KG1 (cell line): ENCODE data around the gene ADAP1.

Experiments
- DNase-seq: peaks from one replicate; lab custom pipeline; 2025; lab: John Stamatoyannopoulos, UW

The ADAP1 gene

GRCh38 chr7:922334-923107 is 32.0 kb downstream of the ADAP1 start:
- DNase-seq = no peak

DNA sequence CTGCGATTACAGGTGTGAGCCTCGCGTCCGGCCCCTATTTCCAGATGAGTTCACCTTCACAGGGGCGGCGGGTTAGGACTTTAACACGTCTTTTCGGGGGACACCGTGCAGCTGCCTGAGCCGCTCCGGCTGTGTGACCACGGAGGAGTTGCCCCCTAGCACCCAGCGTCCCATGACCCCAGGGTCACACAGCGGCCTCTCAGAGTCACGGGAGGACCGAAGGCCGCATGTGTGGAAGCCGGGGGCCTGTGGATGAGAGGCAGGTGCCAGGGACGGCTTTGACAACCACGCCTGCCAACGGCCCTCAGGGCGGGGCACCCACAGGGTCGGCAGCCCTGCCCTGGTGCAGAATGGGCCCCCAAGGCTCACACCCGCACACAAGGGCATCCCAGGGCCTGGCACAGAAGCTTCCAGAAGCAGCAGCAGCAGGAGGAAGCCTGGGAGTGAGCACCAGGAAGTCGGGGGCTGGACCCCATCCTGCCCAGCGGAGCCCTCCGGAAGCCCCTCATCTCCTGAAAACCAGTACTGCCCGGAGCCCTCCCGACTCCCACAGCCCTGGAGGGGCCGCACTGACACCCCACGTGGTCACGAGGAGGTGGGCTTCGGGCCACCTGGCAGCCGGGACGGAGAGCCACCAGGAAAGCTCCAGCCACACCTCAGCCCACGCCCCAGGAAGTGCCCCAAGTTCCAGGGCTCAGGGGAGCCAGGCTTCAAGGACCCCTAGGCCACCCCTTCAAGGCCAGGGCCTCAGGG is 32.7 kb downstream of the ADAP1 start:
- no peak for DNase-seq

DNA sequence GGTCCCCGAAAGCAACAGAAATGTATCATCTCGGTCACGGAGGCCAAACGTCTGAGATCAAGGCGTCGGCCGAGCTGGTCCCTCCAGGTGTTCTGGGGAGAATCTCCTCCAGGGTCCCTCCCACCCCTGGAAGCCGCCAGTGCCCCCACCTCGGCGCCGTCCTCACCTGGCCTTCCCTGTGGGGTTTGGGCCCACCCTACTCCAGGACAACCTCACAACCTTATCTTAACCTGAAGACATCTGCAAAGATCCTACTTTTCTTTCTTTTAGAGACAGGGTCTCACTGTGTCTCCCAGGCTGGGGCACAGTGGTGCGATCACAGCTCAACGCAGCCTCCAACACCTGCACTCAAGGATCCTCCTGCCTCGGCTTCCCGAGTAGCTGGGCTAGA is 33.4 kb downstream of the ADAP1 start:
- DNase-seq = no peak

- no peak for DNase-seq
These were observed 34.0 kb downstream of the ADAP1 start for GRCh38 chr7:920351-921070.

DNA sequence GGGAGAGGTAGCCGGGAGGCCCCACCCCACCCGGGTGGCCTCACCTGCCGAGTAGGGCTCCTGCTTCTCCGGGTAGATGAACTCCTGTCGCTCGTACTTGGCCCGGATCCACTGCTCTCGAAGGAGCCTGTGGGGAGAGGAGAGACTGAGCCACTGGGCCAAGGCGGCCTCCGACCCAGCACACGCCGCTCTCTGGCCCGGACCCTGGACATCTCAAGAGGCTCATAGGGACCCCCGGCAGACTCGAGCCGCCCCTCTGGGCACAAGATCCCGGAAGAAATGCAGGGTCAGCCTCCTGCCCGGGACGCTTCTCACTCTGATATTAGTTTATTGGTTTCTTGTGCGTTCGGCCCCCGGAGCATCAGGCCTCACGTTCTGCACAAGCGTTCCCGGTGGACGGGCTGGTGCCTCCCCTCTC is 34.5 kb downstream of the ADAP1 start:
- DNase-seq = no peak

DNA sequence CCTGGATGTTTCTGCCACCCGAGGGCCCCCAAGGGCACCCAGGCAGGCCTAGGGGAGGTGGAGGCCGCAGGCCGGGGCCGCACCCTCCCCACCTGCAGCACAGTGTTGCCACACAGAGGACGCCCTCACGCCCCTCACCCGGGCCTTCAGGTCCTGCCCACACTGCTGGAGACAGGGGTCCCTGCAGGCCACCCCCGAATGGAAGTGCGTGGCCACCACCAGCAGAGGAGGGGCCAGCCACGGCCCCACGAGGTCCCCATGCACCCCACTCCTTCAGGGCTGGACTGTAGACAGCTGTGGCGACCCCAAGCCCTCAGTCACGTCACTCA is 35.4 kb downstream of the ADAP1 start:
- no peak for DNase-seq

DNA sequence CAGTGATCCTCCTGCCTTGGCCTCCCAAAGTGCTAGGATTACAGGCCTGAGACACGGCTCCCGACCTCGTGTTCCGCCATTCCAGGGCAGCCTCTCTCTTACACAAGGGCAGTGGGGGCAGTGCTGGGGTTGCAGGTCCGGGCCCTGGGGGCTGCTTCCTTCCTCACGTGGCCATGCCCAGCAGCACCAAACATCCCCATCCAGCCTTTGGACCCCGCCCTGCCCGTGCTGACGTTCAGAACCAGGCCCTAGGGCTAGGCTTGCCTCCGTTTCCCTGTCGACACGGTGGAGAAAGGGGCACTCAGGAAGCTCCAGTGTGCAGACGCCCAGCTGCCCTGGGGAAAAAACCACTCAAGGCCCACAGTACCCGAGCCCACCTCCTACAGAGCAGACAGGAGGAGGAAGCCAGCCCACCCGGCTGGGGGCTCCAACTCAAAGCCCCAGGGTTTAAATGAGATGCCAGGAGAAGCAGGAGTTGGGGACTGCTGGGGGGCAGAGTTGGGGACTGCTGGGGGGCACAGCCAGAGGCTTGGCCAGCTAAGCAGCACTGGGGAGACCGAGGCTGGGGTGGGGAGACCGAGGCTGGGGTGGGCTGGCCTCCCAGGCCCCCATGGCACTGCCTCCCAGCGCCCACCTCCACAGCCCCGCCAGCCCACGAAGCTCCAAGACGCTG is 35.9 kb downstream of the ADAP1 start:
- DNase-seq = no peak

DNA sequence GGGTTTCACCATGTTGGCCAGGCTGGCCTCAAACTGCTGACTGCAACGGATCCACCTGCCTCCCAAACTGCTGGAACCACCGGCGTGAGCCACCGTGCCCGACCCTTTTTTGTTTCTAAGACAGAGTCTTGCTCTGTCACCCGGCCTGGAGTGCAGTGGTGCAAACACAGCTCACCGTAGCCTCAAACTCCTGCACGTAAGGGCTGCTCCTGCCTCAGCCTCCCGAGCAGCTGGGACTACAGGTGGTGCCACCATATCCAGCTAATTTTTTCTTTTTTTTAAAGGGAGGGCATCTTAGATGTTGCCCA is 36.4 kb downstream of the ADAP1 start:
- DNase-seq = no peak

DNA sequence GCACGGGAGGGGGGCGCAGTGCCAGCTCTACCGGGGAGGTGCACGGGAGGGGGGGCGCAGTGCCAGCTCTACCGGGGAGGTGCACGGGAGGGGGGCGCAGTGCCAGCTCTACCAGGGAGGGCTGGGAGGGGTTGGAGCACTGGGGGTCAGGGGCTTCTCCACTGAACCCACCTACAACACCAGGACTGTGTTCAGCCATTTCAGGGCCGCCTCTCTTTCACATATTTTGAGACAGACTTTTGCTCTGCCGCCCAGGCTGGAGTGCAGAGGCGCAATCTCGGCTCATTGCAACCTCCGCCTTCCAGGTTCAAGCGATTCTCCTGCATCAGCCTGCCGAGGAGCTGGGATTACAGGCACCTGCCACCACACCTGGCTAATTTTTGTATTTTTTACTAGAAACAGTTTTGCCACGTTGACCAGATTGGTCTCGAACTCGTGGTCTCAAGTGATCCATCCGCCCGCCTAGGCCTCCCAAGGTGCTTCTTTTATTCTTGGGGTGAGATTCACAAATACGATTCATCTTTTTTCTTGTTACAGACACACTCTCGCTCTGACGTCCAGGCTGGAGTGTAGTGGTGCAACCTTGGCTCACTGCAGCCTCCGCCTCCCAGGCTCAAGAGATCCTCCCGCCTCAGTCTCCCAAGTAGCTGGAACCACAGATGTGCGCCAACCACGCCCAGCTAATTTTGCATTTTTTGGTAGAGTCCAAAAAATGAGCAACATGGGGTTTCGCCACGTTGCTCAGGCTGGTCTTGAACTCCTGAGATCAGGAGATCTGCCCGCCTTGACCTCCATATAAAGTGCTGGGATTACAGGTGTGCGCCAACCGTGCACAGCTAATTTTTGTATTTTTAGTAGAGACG is 37.0 kb downstream of the ADAP1 start:
- no peak for DNase-seq

- no peak for DNase-seq
These were observed 38.1 kb downstream of the ADAP1 start for GRCh38 chr7:916291-916941.

DNA sequence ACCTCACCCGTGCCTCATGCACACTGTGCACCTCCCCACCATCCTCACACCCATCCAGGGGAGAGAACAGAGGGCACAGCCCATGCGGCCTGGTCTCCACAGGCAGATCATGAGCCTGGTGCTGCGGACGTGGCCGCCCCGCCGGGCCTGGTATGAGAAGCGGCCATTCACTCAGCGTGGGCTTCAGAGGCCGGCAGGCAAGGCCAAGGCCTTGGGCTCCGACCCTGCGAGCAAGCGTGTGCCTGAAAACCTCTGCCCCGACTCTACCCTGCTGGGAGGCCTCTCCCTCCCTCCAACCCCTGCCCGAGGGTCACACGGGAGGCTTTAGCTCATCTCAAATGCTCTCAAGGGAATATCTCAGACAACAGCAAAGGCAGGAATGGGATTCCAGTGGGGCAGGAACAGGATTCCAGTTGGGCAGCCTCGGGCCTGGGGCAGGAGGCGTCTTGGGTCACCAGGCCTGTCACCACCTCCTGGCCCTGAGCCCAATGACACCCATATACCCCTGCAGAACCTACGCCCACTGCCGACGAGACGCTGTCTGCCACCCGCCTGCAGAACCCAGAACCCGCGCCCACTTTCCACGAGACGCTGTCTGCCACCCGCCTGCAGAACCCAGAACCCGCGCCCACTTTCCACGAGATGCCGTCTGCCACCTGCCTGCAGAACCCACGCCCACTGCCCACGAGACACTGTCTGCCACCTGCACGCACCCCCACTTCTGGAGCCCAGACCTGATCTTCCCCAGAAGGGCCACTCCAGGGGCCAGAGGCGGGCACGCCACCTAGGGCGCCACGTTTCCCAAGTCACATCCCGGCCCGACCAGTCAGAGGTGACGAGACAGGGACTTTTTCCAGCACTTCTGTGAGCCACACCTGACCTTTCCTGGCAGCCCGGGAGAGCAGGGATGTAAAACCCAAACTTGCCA is 38.9 kb downstream of the ADAP1 start:
- DNase-seq = no peak

DNA sequence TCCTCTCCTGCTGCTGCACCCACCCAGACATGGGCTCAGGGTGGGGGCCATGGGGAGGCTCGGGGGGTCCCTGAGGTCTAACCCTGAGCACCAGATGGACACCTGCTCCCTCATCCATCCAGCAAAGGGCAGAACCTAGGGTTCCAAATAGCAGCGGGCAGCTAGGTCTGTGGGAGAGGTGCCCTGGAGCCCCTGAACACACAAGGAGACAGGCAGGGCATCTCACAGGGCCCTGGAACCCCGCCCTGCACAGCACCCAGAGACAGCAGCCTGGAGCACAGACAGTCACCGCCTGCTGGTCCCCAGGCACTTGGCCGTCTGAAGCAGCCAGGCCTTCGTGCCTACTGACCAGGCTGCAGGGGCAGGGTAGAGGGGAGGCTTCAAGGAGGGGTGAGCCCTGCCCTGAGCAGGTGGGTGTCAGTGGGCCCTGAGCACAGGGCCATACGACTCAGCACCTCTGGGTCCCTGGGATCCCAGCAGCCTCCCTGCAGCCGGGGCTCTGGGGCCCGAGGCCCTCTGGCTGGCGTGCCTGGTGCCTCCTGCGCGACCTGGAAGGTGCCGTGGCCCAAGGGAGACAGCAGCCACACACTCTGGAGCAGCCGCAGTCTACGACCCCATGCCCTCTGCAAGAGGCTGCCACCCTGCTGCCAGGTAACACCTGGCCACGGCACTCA is 39.8 kb downstream of the ADAP1 start:
- DNase-seq = no peak

DNA sequence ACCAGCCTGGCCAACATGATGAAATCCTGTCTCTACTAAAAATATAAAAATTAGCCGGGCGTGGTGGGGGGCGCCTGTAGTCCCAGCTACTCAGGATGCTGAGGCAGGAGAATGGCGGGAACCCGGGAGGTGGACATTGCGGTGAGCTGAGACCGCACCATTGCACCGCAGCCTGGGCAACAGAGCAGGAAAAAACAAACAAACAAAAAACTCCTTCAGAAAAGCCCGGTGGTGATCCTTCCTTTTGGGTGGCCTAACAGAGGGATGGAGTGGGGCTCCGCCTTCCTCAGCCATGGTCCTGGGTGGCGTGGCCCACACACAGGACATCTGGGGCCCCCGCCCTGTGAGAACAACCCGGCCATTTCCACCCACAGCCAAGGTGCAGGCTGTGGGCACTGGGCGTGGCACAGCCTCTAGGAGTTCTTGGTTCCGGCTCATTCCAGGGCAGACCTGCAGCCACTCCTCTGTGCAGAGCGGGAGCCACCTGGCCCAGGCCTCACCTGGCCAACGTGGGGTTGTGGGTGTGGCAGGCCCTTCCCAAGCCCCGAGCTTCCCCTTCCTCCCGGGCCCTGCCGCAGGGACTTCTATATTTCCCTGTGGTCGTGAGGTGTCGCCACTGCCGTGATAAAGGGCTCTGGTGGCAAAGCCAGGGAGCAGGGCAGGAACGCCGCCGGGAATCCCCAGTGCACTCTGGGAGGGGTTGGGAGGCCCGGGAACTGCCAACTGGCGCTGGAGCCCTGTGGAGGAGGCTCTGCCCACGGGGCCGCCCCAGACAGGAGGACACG is 40.6 kb downstream of the ADAP1 start:
- no peak for DNase-seq

DNA sequence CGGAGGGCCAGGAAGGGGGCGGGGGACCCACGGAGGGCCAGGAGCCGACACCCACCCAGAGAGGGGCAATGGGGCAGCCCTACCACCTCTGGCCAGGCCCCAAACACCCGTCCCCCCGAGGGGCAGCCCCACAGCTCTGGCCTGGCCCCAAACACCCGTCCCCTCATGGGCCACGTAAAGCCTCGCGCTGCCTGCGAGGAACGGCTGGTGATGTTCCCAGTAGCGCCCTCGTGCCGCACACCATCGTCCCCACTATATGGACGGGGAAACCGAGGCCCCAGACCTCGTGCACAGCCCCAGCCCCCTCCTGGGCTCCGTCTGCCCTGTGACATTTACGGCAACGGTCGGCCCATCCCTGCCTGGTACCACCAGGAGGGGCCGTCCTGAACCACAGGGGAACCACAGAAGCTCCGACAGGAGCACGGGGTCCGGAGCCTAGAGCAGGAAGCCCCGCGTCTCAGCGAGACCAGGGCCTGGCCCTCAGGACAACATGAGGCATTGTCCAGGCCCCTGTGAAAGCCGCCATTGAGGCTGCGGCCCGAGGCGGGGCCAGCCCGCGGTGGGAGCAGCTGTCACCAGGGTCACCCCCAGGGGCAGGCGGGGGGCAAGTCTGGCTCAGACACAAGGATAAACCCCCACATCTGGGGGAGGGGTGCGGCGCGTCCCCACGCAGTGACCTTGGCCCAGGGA is 42.5 kb downstream of the ADAP1 start:
- no peak for DNase-seq

- no peak for DNase-seq
These were observed 43.5 kb downstream of the ADAP1 start for GRCh38 chr7:910931-911431.

GRCh38 chr7:910441-910861 is 44.0 kb downstream of the ADAP1 start:
- no peak for DNase-seq

- DNase-seq = no peak
These were observed 44.8 kb downstream of the ADAP1 start for GRCh38 chr7:909358-910329.
